GM13976 (cell line): ENCODE results near the gene TNFAIP2.

Source experiments
- DNase-seq: peaks from one replicate; pipeline ENCODE4 v3.0.0; 2012; ENCODE audit warnings: low spot score
- CTCF ChIP-seq: IDR thresholded peaks from 2 replicates; pipeline ENCODE4 v1.5.1; 2012; ENCODE audit warnings: borderline replicate concordance, mild to moderate bottlenecking; ENCODE audit not compliant: insufficient read depth; ENCODE audit errors: extremely low read depth, missing control alignments, control extremely low read depth
- in situ Hi-C: fragments of 300-500 bp; cut with MboI; formaldehyde crosslinking; loops from one replicate; pipeline ENCODE4 v1.12.0; 2022; ENCODE audit warnings: low sequenced_read_pairs, mixed read lengths, inconsistent platforms; ENCODE audit not compliant: unreplicated experiment

The TNFAIP2 gene

GRCh38 chr14:103122947-103123633, at the start of gene TNFAIP2:
Gene TNFAIP2, plus strand, starts transcription at chr14:103123461. Its CDS starts 2,997 bp downstream, at chr14:103126458.
- no peak for TF ChIP-seq CTCF
- in situ Hi-C loops = no loop called here
- DNase-seq = peak; percentile 74

GRCh38 chr14:103073876-103074728, 49.2 kb upstream of the TNFAIP2 start:
- no peak for TF ChIP-seq CTCF

GRCh38 chr14:103074729-103075367, 48.4 kb upstream of the TNFAIP2 start:
- in situ Hi-C loops = loop anchor here (5.0 kb wide), 1 partner anchor 207 kb away; no protein-coding TSS in a partner anchor
- DNase-seq = peak; percentile 56

More at GRCh38 chr14:103073876-103074728, 49.2 kb upstream of the TNFAIP2 start:
- peak; percentile 65 for DNase-seq
- in situ Hi-C loops = no loop called here

GRCh38 chr14:103078420-103078749, 44.9 kb upstream of the TNFAIP2 start:
- peak; percentile 72 for TF ChIP-seq CTCF
- in situ Hi-C loops = loop anchor here (5.0 kb wide), 1 partner anchor 204 kb away; no protein-coding TSS in a partner anchor
- peak; percentile 87 for DNase-seq

More at GRCh38 chr14:103074729-103075367, 48.4 kb upstream of the TNFAIP2 start:
- TF ChIP-seq CTCF = no peak

GRCh38 chr14:103078860-103079587, 44.2 kb upstream of the TNFAIP2 start:
- TF ChIP-seq CTCF = no peak
- in situ Hi-C loops = loop anchor here (5.0 kb wide), 1 partner anchor 203 kb away; no protein-coding TSS in a partner anchor
- no peak for DNase-seq

- in situ Hi-C loops = no loop called here
- TF ChIP-seq CTCF = no peak
These were observed 41.3 kb upstream of the TNFAIP2 start for GRCh38 chr14:103081951-103082350.

More at GRCh38 chr14:103081951-103082350, 41.3 kb upstream of the TNFAIP2 start:
- DNase-seq = no peak
